Common myeloid progenitor, CD34-positive (primary cell): ENCODE data around the gene HDAC4.

ENCODE experiments used
- CTCF ChIA-PET: fragments of 350-600 bp; sonication (Branson Sonifier 250); formaldehyde crosslinking; loops from one replicate; lab custom pipeline; 2021; ENCODE audit warnings: antibody characterized with exemption; lab: Charles Lee
- POLR2A ChIA-PET: fragments of 350-600 bp; sonication (Branson Sonifier 250); formaldehyde crosslinking; loops from one replicate; lab custom pipeline; 2021; ENCODE audit warnings: antibody characterized with exemption; lab: Charles Lee
- DNase-seq, 3 donors: peaks; one replicate each; pipeline versions ENCODE4 v3.0.0 to v3.0.0-alpha.2; 2013
- H3K27ac ChIP-seq, 2 experiments: 1 replicate in 1 of 2; 2 replicates in 1 of 2; pipeline ENCODE4 v1.7.0; 2013; ENCODE audit warnings: inconsistent platforms in 2 of 2, low read length in 2 of 2, mild to moderate bottlenecking in 2 of 2, low read depth in 1 of 2, moderate library complexity in 1 of 2; ENCODE audit not compliant: severe bottlenecking in 2 of 2, insufficient read depth in 1 of 2, poor library complexity in 1 of 2
- H3K27me3 ChIP-seq, 5 experiments: replicated peaks in 2 of 5; 1 replicate in 3 of 5; 2 replicates in 2 of 5; pipeline versions ENCODE4 v1.6.1 to v1.7.0; 2013; ENCODE audit warnings: low read length in 4 of 5, mild to moderate bottlenecking in 2 of 5, moderate library complexity in 2 of 5, inconsistent platforms in 1 of 5; ENCODE audit not compliant: insufficient read depth in 5 of 5, control insufficient read depth in 4 of 5
- H3K36me3 ChIP-seq, 4 experiments: 1 replicate in 2 of 4; 2 replicates in 2 of 4; pipeline versions ENCODE4 v1.6.1 to v1.7.0; 2013; ENCODE audit warnings: low read length in 3 of 4, control low read depth in 1 of 4, mild to moderate bottlenecking in 1 of 4; ENCODE audit not compliant: control insufficient read depth in 4 of 4, insufficient read depth in 4 of 4
- H3K4me1 ChIP-seq, 4 experiments: 1 replicate in 3 of 4; 2 replicates in 1 of 4; pipeline versions ENCODE4 v1.6.1 to v1.7.1; 2013; ENCODE audit warnings: low read length in 3 of 4, mild to moderate bottlenecking in 3 of 4, control low read depth in 1 of 4, inconsistent platforms in 1 of 4, moderate library complexity in 1 of 4; ENCODE audit not compliant: control insufficient read depth in 4 of 4, insufficient read depth in 4 of 4; ENCODE audit errors: control extremely low read depth in 1 of 4
- H3K4me3 ChIP-seq, 7 experiments: 1 replicate in 4 of 7; 2 replicates in 3 of 7; pipeline versions ENCODE4 v1.5.1 to v1.7.0; 2013; ENCODE audit warnings: mild to moderate bottlenecking in 7 of 7, low read length in 6 of 7, moderate library complexity in 6 of 7, inconsistent platforms in 2 of 7, low read depth in 2 of 7, control low read depth in 1 of 7; ENCODE audit not compliant: insufficient read depth in 4 of 7, control insufficient read depth in 1 of 7; ENCODE audit errors: extremely low read depth in 1 of 7
- H3K9me3 ChIP-seq, 5 experiments: 1 replicate in 4 of 5; 2 replicates in 1 of 5; pipeline versions ENCODE4 v1.6.1 to v1.7.1; 2013; ENCODE audit warnings: low read length in 4 of 5, mild to moderate bottlenecking in 2 of 5, inconsistent platforms in 1 of 5, low read depth in 1 of 5, moderate library complexity in 1 of 5; ENCODE audit not compliant: control insufficient read depth in 4 of 5, insufficient read depth in 2 of 5; ENCODE audit errors: control extremely low read depth in 1 of 5
- WGBS: methylation state at CpG from one replicate; pipeline ENCODE4 v1.1.5; 2013; ENCODE audit not compliant: insufficient coverage; 5-methylcytosine and 5-hydroxymethylcytosine counted together

The HDAC4 gene

GRCh38 chr2:239043326-239043725 lies 357.5 kb downstream of the HDAC4 start:
- POLR2A ChIA-PET, result no interaction called here
- H3K4me3 ChIP-seq, result no peak overlapping the region
- H3K9me3 ChIP-seq, result no peaks in the 10 kb centered on the region
- H3K27me3 ChIP-seq, result no peaks in the 10 kb centered on the region
- H3K4me1 ChIP-seq, result no peaks in the 10 kb centered on the region
- WGBS, result over 99% methylated on average over 12 of the region's 12 CpGs
- CTCF ChIA-PET, result no interaction called here
- DNase-seq, result no peak
- no peaks in the 10 kb centered on the region for H3K36me3 ChIP-seq
- no peak overlapping the region for H3K27ac ChIP-seq

GRCh38 chr2:239042551-239043320 lies 358.1 kb downstream of the HDAC4 start:
- CTCF ChIA-PET, result no interaction called here
- Histone ChIP-seq H3K4me1 (no peaks in the 10 kb centered on the region), H3K9me3 (no peaks in the 10 kb centered on the region), H3K4me3 (no peak overlapping the region), H3K27me3 (no peaks in the 10 kb centered on the region), H3K36me3 (no peaks in the 10 kb centered on the region), H3K27ac (no peak overlapping the region)
- 84% methylated on average over 17 of the region's 18 CpGs for WGBS
- no peak for DNase-seq
- POLR2A ChIA-PET, result no interaction called here

- no peaks in the 10 kb centered on the region for H3K36me3 ChIP-seq
- WGBS, result 97% methylated on average over 9 of the region's 10 CpGs
- no peaks in the 10 kb centered on the region for H3K4me1 ChIP-seq
- no peaks in the 10 kb centered on the region for H3K27me3 ChIP-seq
- POLR2A ChIA-PET, result no interaction called here
- no peaks in the 10 kb centered on the region for H3K9me3 ChIP-seq
- DNase-seq, result no peak
- H3K27ac ChIP-seq, result no peak overlapping the region
- CTCF ChIA-PET, result no interaction called here
- no peak overlapping the region for H3K4me3 ChIP-seq
Observed at GRCh38 chr2:239042046-239042445, 358.8 kb downstream of the HDAC4 start.

- POLR2A ChIA-PET, result no interaction called here
- H3K4me1 ChIP-seq, result peaks cover 0 to 5% (median 2%) of the 10 kb centered on the region in 4 experiments
- CTCF ChIA-PET, result no interaction called here
- WGBS, result 96% methylated on average over 14 of the region's 14 CpGs
- no peak overlapping the region for H3K4me3 ChIP-seq
- no peaks in the 10 kb centered on the region for H3K36me3 ChIP-seq
- DNase-seq, result no peak
- no peaks in the 10 kb centered on the region for H3K27me3 ChIP-seq
- no peaks in the 10 kb centered on the region for H3K9me3 ChIP-seq
- H3K27ac ChIP-seq, result no peak overlapping the region
Observed at GRCh38 chr2:239041062-239041461, 359.8 kb downstream of the HDAC4 start.

GRCh38 chr2:239040152-239040761 lies 360.6 kb downstream of the HDAC4 start:
- Histone ChIP-seq H3K9me3 (no peaks in the 10 kb centered on the region), H3K4me3 (no peak overlapping the region), H3K36me3 (no peaks in the 10 kb centered on the region), H3K4me1 (peaks cover 0 to 6% (median 2%) of the 10 kb centered on the region in 4 experiments), H3K27ac (no peak overlapping the region), H3K27me3 (no peaks in the 10 kb centered on the region)
- CTCF ChIA-PET, result interaction anchor here (1.0 kb wide), 1 partner anchor 65 kb away, joined by 5 read pairs; no protein-coding TSS in a partner anchor
- no peak for DNase-seq
- POLR2A ChIA-PET, result no interaction called here
- WGBS, result 98% methylated on average over 12 of the region's 15 CpGs

- POLR2A ChIA-PET, result no interaction called here
- H3K27ac ChIP-seq, result no peak overlapping the region
- WGBS, result 98% methylated on average over 11 of the region's 11 CpGs
- DNase-seq, result no peak
- H3K27me3 ChIP-seq, result peaks cover 0 to 4% (median 0%) of the 10 kb centered on the region in 5 experiments
- H3K9me3 ChIP-seq, result no peaks in the 10 kb centered on the region
- CTCF ChIA-PET, result interaction anchor here (1.0 kb wide), 1 partner anchor 66 kb away, joined by 5 read pairs; no protein-coding TSS in a partner anchor
- no peaks in the 10 kb centered on the region for H3K36me3 ChIP-seq
- H3K4me3 ChIP-seq, result no peak overlapping the region
- peaks cover 0 to 6% (median 2%) of the 10 kb centered on the region in 4 experiments for H3K4me1 ChIP-seq
Observed at GRCh38 chr2:239039479-239039861, 361.4 kb downstream of the HDAC4 start.
